GM23338 (cell line): ENCODE measurements around the gene SCPEP1. TPM values are rescaled to one million over a fixed set of nuclear protein-coding genes. Genes with fewer than 3 reads are reported as not detected.

Experiments
- ATAC-seq: fragments of 200-7000 bp; cut with Tn5 transposase; 3 replicates; pipeline ENCODE4 v1.9.1; 2020
- DNase-seq: peaks from one replicate; pipeline ENCODE4 v3.0.0-alpha.2; 2015; ENCODE audit warnings: low spot score
- H2AFZ ChIP-seq: fragments of 200-600 bp; sonication (generic); 2 replicates; pipeline ENCODE4 v1.8.0; 2016; ENCODE audit warnings: antibody characterized with exemption, mild to moderate bottlenecking, moderate library complexity
- H3F3A ChIP-seq: fragments of 200-600 bp; sonication (generic); replicated peaks from 2 replicates; pipeline ENCODE4 v1.8.0; 2017; ENCODE audit warnings: antibody characterized with exemption, mixed run types, low read depth
- H3K27ac ChIP-seq: fragments of 200-600 bp; sonication (generic); 2 replicates; pipeline ENCODE4 v1.6.1; 2016; ENCODE audit warnings: low read depth
- H3K27me3 ChIP-seq: fragments of 200-600 bp; sonication (generic); 2 replicates; pipeline ENCODE4 v1.8.0; 2016; ENCODE audit warnings: mild to moderate bottlenecking, mixed run types, moderate library complexity; ENCODE audit not compliant: insufficient read depth
- H3K36me3 ChIP-seq: fragments of 200-600 bp; sonication (generic); 2 replicates; pipeline ENCODE4 v1.8.0; 2016; ENCODE audit warnings: mild to moderate bottlenecking; ENCODE audit not compliant: insufficient read depth
- H3K4me1 ChIP-seq: fragments of 200-600 bp; sonication (generic); 2 replicates; pipeline ENCODE4 v1.8.0; 2016; ENCODE audit warnings: mild to moderate bottlenecking, moderate library complexity; ENCODE audit not compliant: insufficient read depth
- H3K4me2 ChIP-seq: fragments of 200-600 bp; sonication (generic); 2 replicates; pipeline ENCODE4 v1.7.1; 2017; ENCODE audit warnings: mixed run types
- H3K4me3 ChIP-seq: fragments of 200-600 bp; sonication (generic); 2 replicates; pipeline ENCODE4 v1.6.1; 2016; ENCODE audit warnings: mixed run types
- H3K79me2 ChIP-seq: fragments of 200-600 bp; sonication (generic); replicated peaks from 2 replicates; pipeline ENCODE4 v1.8.0; 2017; ENCODE audit warnings: mild to moderate bottlenecking; ENCODE audit not compliant: insufficient read depth
- H3K9me2 ChIP-seq: fragments of 200-600 bp; sonication (generic); 2 replicates; pipeline ENCODE4 v1.8.0; 2017; ENCODE audit not compliant: insufficient read depth
- H4K20me1 ChIP-seq: fragments of 200-600 bp; sonication (generic); replicated peaks from 2 replicates; pipeline ENCODE4 v1.8.0; 2017; ENCODE audit warnings: mild to moderate bottlenecking; ENCODE audit not compliant: insufficient read depth
- H3K27ac Mint-ChIP-seq: 2 replicates; pipeline ENCODE4 v1.8.0; 2020; ENCODE audit warnings: inconsistent platforms, mild to moderate bottlenecking, moderate library complexity, mixed read lengths
- H3K27me3 Mint-ChIP-seq: 3 replicates; pipeline ENCODE4 v1.8.0; 2022; ENCODE audit warnings: low read depth, mild to moderate bottlenecking, moderate library complexity, mixed read lengths, inconsistent platforms; ENCODE audit not compliant: insufficient read depth, poor library complexity
- H3K36me3 Mint-ChIP-seq: 3 replicates; pipeline ENCODE4 v1.8.0; 2021; ENCODE audit warnings: low read depth, mild to moderate bottlenecking, inconsistent platforms, moderate library complexity, mixed read lengths
- H3K4me1 Mint-ChIP-seq: 3 replicates; pipeline ENCODE4 v1.8.0; 2020; ENCODE audit warnings: mild to moderate bottlenecking, inconsistent platforms, mixed read lengths
- H3K4me3 Mint-ChIP-seq: 3 replicates; pipeline ENCODE4 v1.8.0; 2021; ENCODE audit warnings: moderate library complexity, mild to moderate bottlenecking, inconsistent platforms, mixed read lengths
- H3K9me3 Mint-ChIP-seq: 3 replicates; pipeline ENCODE4 v1.8.0; 2020; ENCODE audit warnings: moderate library complexity, mild to moderate bottlenecking, inconsistent platforms, mixed read lengths
- CREB1 ChIP-seq: fragments of 250-450 bp; sonication (Bioruptor Pico); IDR thresholded peaks from 2 replicates; pipeline ENCODE4 v1.5.0; 2020; ENCODE audit warnings: low read depth, mild to moderate bottlenecking, moderate library complexity
- EZH2 ChIP-seq: fragments of 200-600 bp; sonication (generic); IDR thresholded peaks from one replicate; pipeline ENCODE4 v1.8.0; 2017; ENCODE audit warnings: antibody characterized with exemption, mild to moderate bottlenecking, low read depth; ENCODE audit not compliant: unreplicated experiment
- EZH2phosphoT487 ChIP-seq: fragments of 200-600 bp; sonication (generic); IDR thresholded peaks from one replicate; pipeline ENCODE4 v1.8.1; 2018; ENCODE audit warnings: antibody characterized with exemption; ENCODE audit not compliant: unreplicated experiment
- JUNB ChIP-seq: IDR thresholded peaks from one replicate; pipeline ENCODE4 v1.6.1; 2016; ENCODE audit warnings: antibody characterized with exemption; ENCODE audit not compliant: unreplicated experiment
- NANOG ChIP-seq: IDR thresholded peaks from 2 replicates; pipeline ENCODE4 v1.6.1; 2016; ENCODE audit warnings: antibody characterized with exemption, borderline replicate concordance
- POLR2AphosphoS5 ChIP-seq: IDR thresholded peaks from 2 replicates; pipeline ENCODE4 v1.6.1; 2016; ENCODE audit warnings: antibody characterized with exemption, low read depth
- REST ChIP-seq: IDR thresholded peaks from one replicate; pipeline ENCODE4 v1.6.1; 2018; ENCODE audit warnings: antibody characterized with exemption; ENCODE audit not compliant: unreplicated experiment
- STAT1 ChIP-seq: IDR thresholded peaks from one replicate; pipeline ENCODE4 v1.6.1; 2016; ENCODE audit warnings: antibody characterized with exemption; ENCODE audit not compliant: unreplicated experiment
- ZNF114 ChIP-seq: fragments of 250-450 bp; sonication (Bioruptor Pico); IDR thresholded peaks from 2 replicates; pipeline ENCODE4 v1.5.0; 2020; ENCODE audit warnings: mild to moderate bottlenecking, moderate library complexity
- ZNF331 ChIP-seq: fragments of 250-450 bp; sonication (Bioruptor Pico); IDR thresholded peaks from 2 replicates; pipeline ENCODE4 v1.5.0; 2020; ENCODE audit warnings: low read depth, mild to moderate bottlenecking, moderate library complexity
- ZNF462 ChIP-seq: fragments of 250-450 bp; sonication (Bioruptor Pico); IDR thresholded peaks from 2 replicates; pipeline ENCODE4 v1.5.0; 2020; ENCODE audit warnings: mild to moderate bottlenecking, moderate library complexity
- polyA plus RNA-seq: library from polyadenylated mRNA; unstranded; fragments of >200 nt; fragmentation: Nextera tagmentation; extraction: Ambion mirVana; gene quantifications from 2 replicates; pipeline ENCODE4 v1.2.1, GENCODE V29; 2016
- total RNA-seq: library from RNA; depleted of rRNA; stranded (reverse); fragments of >200 nt; shearing (Covaris generic); gene quantifications from 2 replicates; pipeline ENCODE4 v1.2.3, GENCODE V29; 2014
- TF ChIP-seq, protein P1 (sequence below): IDR thresholded peaks from 2 replicates; pipeline ENCODE4 v1.6.1; 2016; ENCODE audit warnings: antibody characterized with exemption
- TF ChIP-seq, protein P2 (sequence below), 2 experiments: fragments of 200-600 bp in 1 of 2; sonication (generic) in 1 of 2; conservative IDR thresholded peaks; 2 replicates each; pipeline versions ENCODE4 v1.5.1 to v1.6.1; 2016 to 2017; ENCODE audit warnings: antibody characterized with exemption in 2 of 2, low read depth in 2 of 2, mild to moderate bottlenecking in 2 of 2, moderate library complexity in 1 of 2

Gene SCPEP1
- total and polyA plus RNA-seq, 2 experiments from 2014 or later = 46.6 to 52.1 TPM

- Histone ChIP-seq H3F3A (0 out of 2 replicates have a peak, but pooled peaks cover 3% of the 10 kb centered on the region), H3K36me3 (no peaks in the 10 kb centered on the region), H3K79me2 (no peaks in the 10 kb centered on the region), H3K4me2 (peak overlapping the region; percentile 54; the same call in 1 of the 2 replicates), H4K20me1 (no peaks in the 10 kb centered on the region), H3K9me2 (peaks cover 8% of the 10 kb centered on the region; the same call in 1 of the 2 replicates), H3K4me3 (no peak overlapping the region), H3K27me3 (no peaks in the 10 kb centered on the region), H2AFZ (no peak overlapping the region), H3K4me1 (peaks cover 28% of the 10 kb centered on the region), H3K27ac (peak overlapping the region; percentile 79; the same call in 1 of the 2 replicates)
- DNase-seq = no peak
- Mint-ChIP-seq H3K27me3 (peaks cover 7% of the 10 kb centered on the region), H3K4me3 (no peak overlapping the region), H3K4me1 (peaks cover 32% of the 10 kb centered on the region), H3K27ac (no peak overlapping the region), H3K9me3 (peaks cover 14% of the 10 kb centered on the region), H3K36me3 (peaks cover 2% of the 10 kb centered on the region)
- ATAC-seq = no peak
- TF ChIP-seq, protein P1, sequence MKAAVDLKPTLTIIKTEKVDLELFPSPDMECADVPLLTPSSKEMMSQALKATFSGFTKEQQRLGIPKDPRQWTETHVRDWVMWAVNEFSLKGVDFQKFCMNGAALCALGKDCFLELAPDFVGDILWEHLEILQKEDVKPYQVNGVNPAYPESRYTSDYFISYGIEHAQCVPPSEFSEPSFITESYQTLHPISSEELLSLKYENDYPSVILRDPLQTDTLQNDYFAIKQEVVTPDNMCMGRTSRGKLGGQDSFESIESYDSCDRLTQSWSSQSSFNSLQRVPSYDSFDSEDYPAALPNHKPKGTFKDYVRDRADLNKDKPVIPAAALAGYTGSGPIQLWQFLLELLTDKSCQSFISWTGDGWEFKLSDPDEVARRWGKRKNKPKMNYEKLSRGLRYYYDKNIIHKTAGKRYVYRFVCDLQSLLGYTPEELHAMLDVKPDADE = no peak
- TF ChIP-seq EZH2 (no peak), EZH2phosphoT487 (no peak), REST (no peak), CREB1 (CRISPR knock-in tag) (no peak), STAT1 (no peak), ZNF114 (CRISPR knock-in tag) (no peak), JUNB (no peak), NANOG (no peak), ZNF462 (CRISPR knock-in tag) (no peak), POLR2AphosphoS5 (no peak), ZNF331 (CRISPR knock-in tag) (no peak)
- TF ChIP-seq, protein P2, sequence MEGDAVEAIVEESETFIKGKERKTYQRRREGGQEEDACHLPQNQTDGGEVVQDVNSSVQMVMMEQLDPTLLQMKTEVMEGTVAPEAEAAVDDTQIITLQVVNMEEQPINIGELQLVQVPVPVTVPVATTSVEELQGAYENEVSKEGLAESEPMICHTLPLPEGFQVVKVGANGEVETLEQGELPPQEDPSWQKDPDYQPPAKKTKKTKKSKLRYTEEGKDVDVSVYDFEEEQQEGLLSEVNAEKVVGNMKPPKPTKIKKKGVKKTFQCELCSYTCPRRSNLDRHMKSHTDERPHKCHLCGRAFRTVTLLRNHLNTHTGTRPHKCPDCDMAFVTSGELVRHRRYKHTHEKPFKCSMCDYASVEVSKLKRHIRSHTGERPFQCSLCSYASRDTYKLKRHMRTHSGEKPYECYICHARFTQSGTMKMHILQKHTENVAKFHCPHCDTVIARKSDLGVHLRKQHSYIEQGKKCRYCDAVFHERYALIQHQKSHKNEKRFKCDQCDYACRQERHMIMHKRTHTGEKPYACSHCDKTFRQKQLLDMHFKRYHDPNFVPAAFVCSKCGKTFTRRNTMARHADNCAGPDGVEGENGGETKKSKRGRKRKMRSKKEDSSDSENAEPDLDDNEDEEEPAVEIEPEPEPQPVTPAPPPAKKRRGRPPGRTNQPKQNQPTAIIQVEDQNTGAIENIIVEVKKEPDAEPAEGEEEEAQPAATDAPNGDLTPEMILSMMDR (conservative IDR thresholded peaks at IDR 0.05; ENCODE audit: low read depth in 2 of 2) = no peak
Observed at GRCh38 chr17:57017625-57018024, 39.7 kb downstream of the SCPEP1 start.
